ENCODE measurements around the gene C19orf85. TPM values are rescaled to one million over a fixed set of nuclear protein-coding genes. Genes with fewer than 3 reads are reported as not detected.
A peak's percentile ranks its signal among the peaks of the same experiment; 100 is the strongest.

C19orf85 gene
- total RNA-seq, 4 donors from 2014 or later: not detected

GRCh38 chr19:55419624-55420236 lies 44.8 kb downstream of the C19orf85 start:
- intact Hi-C loops (cut with DNase I; ENCODE audit: low total_unique reads): no loop called here
- TF ChIP-seq POLR2A (IDR thresholded peaks at IDR 0.05): no peak
- TF ChIP-seq CTCF (IDR thresholded peaks at IDR 0.05): no peak
- 73% methylated on average over 5 of the region's 5 CpGs for WGBS, 2 donors

DNA sequence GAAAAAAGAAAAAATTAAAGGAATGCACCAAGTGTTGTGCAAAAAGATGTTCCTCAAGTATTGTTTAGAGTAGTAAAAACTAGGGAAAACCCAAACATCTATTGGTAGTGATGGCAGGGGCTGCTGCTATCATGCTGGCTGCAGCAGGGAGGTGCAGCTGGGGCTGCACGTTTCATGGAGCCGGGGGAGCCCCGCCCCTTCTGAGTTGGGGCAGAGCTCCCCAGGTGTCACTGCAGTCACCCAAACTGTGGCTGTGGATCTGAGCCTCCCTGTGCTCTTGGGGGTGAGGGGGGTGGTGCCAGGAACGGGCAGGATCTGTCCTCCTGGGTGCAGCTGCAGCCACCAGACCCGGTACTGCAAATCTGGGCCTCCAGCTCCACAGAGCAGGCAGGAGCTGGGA lies 45.4 kb downstream of the C19orf85 start:
- 52 to 55% methylated on average over 4 to 5 of the region's 5 CpGs for WGBS, 2 donors
- intact Hi-C loops (cut with DNase I; ENCODE audit: low total_unique reads): no loop called here
- TF ChIP-seq POLR2A (IDR thresholded peaks at IDR 0.05) (no peak), CTCF (IDR thresholded peaks at IDR 0.05) (no peak)

More at GRCh38 chr19:55419624-55420236, 44.8 kb downstream of the C19orf85 start:
- DNase-seq (ENCODE audit: low spot score in 2 of 2): no peak
- H3K4me3 ChIP-seq (ENCODE audit: low read depth, poor library complexity, severe bottlenecking): no peak overlapping the region

GRCh38 chr19:55418185-55418584 lies 46.4 kb downstream of the C19orf85 start:
- intact Hi-C loops (cut with DNase I; ENCODE audit: low total_unique reads): no loop called here
- 13 to 14% methylated on average over 6 to 7 of the region's 7 CpGs for WGBS, 2 donors
- DNase-seq (ENCODE audit: low spot score in 2 of 2): peak in 1 of 2 donors; percentile 30

More for the DNA sequence above, 45.4 kb downstream of the C19orf85 start:
- no peak for DNase-seq (ENCODE audit: low spot score in 2 of 2)
- no peak overlapping the region for H3K4me3 ChIP-seq (ENCODE audit: low read depth, poor library complexity, severe bottlenecking)

More at GRCh38 chr19:55418185-55418584, 46.4 kb downstream of the C19orf85 start:
- no peak overlapping the region for H3K4me3 ChIP-seq (ENCODE audit: low read depth, poor library complexity, severe bottlenecking)
- no peak for TF ChIP-seq CTCF (IDR thresholded peaks at IDR 0.05)
- TF ChIP-seq POLR2A (IDR thresholded peaks at IDR 0.05): no peak

Other genes with a start within 250 kb of the C19orf85 start
- 1 to 10 TPM; 1.1 to 2.4 (median 1.6) TPM for gene TMEM86B, start 236.0 kb downstream of the C19orf85 start, total RNA-seq
- gene PPP6R1, start 205.7 kb downstream of the C19orf85 start, total RNA-seq: 10 to 100 TPM; 29.4 to 47.9 (median 37.5) TPM
- 10 to 100 TPM; 17.8 to 35.5 (median 25.6) TPM for gene HSPBP1, start 184.6 kb downstream of the C19orf85 start, total RNA-seq
- 1 to 10 TPM in 1 of 4 donors, under 1 TPM in 1, not detected in 2; 0.44 to 4.6 TPM for gene BRSK1, start 180.8 kb downstream of the C19orf85 start, total RNA-seq
- gene TMEM150B, start 139.4 kb downstream of the C19orf85 start, total RNA-seq: under 1 TPM in 1 of 4 donors, not detected in 3; 0.58 TPM
- gene KMT5C, start 124.9 kb downstream of the C19orf85 start, total RNA-seq: 10 to 100 TPM; 16.5 to 25.4 (median 20.3) TPM
- 1 to 10 TPM in 1 of 4 donors, under 1 TPM in 2, not detected in 1; 0.42 to 1.1 (median 0.49) TPM for gene COX6B2, start 110.0 kb downstream of the C19orf85 start, total RNA-seq
- not detected for gene GARIN5B, start 101.5 kb downstream of the C19orf85 start, total RNA-seq
- gene IL11, start 94.3 kb downstream of the C19orf85 start, total RNA-seq: under 1 TPM in 3 of 4 donors, not detected in 1; 0.23 to 0.68 (median 0.46) TPM
- not detected for gene TMEM190, start 87.9 kb downstream of the C19orf85 start, total RNA-seq
- gene TMEM238, start 80.5 kb downstream of the C19orf85 start, total RNA-seq: 10 to 100 TPM; 32.2 to 61.6 (median 47.5) TPM
- gene RPL28, start 78.8 kb downstream of the C19orf85 start, total RNA-seq: 100 to 1,000 TPM; 466 to 875 (median 590) TPM
- gene UBE2S, start 57.0 kb downstream of the C19orf85 start, total RNA-seq: 10 to 100 TPM in 1 of 4 donors, 1 to 10 TPM in 3; 6.2 to 14.6 (median 9.2) TPM
- gene SHISA7, start 21.5 kb downstream of the C19orf85 start, total RNA-seq: under 1 TPM in 1 of 4 donors, not detected in 3; 0.10 TPM
- 10 to 100 TPM; 31.0 to 73.1 (median 66.4) TPM for gene ISOC2, start 3.1 kb downstream of the C19orf85 start, total RNA-seq
- gene ZNF628, start 11.9 kb upstream of the C19orf85 start, total RNA-seq: 10 to 100 TPM in 3 of 4 donors, 1 to 10 TPM in 1; 5.4 to 17.9 (median 12.2) TPM
- 1 to 10 TPM; 2.5 to 5.3 (median 4.1) TPM for gene NAT14, start 20.4 kb upstream of the C19orf85 start, total RNA-seq
- 1 to 10 TPM in 3 of 4 donors, under 1 TPM in 1; 0.64 to 6.2 (median 3.0) TPM for gene SSC5D, start 23.7 kb upstream of the C19orf85 start, total RNA-seq
- not detected for gene SBK2, start 72.4 kb upstream of the C19orf85 start, total RNA-seq
- under 1 TPM in 1 of 4 donors, not detected in 3; 0.26 TPM for gene SBK3, start 80.8 kb upstream of the C19orf85 start, total RNA-seq
- 1 to 10 TPM; 4.2 to 5.1 (median 4.6) TPM for gene ZNF579, start 116.1 kb upstream of the C19orf85 start, total RNA-seq
- gene FIZ1, start 134.8 kb upstream of the C19orf85 start, total RNA-seq: 10 to 100 TPM in 1 of 4 donors, 1 to 10 TPM in 3; 5.9 to 14.3 (median 7.7) TPM
- 10 to 100 TPM; 58.4 to 88.3 (median 78.3) TPM for gene ZNF524, start 135.5 kb upstream of the C19orf85 start, total RNA-seq
- gene ZNF865, start 140.9 kb upstream of the C19orf85 start, total RNA-seq: 10 to 100 TPM in 3 of 4 donors, 1 to 10 TPM in 1; 8.1 to 17.8 (median 12.3) TPM
- gene ZNF784, start 159.8 kb upstream of the C19orf85 start, total RNA-seq: 10 to 100 TPM in 2 of 4 donors, 1 to 10 TPM in 2; 5.7 to 10.3 (median 8.3) TPM
- gene ZNF580, start 176.3 kb upstream of the C19orf85 start, total RNA-seq: 10 to 100 TPM; 14.1 to 38.0 (median 22.9) TPM
- 10 to 100 TPM; 20.1 to 27.3 (median 22.8) TPM for gene ZNF581, start 178.9 kb upstream of the C19orf85 start, total RNA-seq
- 10 to 100 TPM in 1 of 4 donors, 1 to 10 TPM in 3; 7.9 to 10.4 (median 8.5) TPM for gene CCDC106, start 183.5 kb upstream of the C19orf85 start, total RNA-seq
- 100 to 1,000 TPM in 3 of 4 donors, 10 to 100 TPM in 1; 78.8 to 149 (median 106) TPM for gene U2AF2, start 190.3 kb upstream of the C19orf85 start, total RNA-seq
- gene EPN1, start 210.5 kb upstream of the C19orf85 start, total RNA-seq: 100 to 1,000 TPM in 3 of 4 donors, 10 to 100 TPM in 1; 81.2 to 189 (median 120) TPM